Activated CD4-positive, alpha-beta T cell treated with anti-CD3 and anti-CD28 coated beads, Interleukin-2, amount 50 U/mL, for 16 hours (primary cell): ENCODE data around the gene DDX49.
"Not testable (repeated sequence)": the region's sequence is repeated elsewhere in the genome, so short reads cannot be mapped to it uniquely, and the experiment has no call there.

Source experiments
- DNase-seq: peaks from one replicate; pipeline ENCODE4 v3.0.0-alpha.2; 2020

Gene DDX49

DNA sequence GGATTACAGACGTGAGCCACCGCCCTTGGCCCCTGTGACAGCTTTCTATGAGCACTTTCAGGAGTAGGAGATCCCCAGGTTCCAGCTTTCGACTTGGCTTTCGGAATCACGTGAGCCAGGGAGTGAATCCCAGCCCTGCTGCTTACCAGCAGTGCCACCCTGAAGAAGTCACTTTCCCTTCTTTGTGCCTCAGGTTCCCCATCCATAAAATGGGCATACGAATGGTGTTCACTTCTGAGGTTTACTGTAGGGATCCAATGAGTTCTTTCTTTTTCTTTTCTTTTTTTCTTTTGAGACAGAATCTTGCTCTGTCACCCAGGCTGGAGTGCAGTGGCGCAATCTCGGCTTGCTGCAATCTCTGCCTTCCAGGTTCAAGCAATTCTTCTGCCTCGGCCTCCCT is 25.8 kb downstream of the DDX49 start:
- no peak for DNase-seq

DNA sequence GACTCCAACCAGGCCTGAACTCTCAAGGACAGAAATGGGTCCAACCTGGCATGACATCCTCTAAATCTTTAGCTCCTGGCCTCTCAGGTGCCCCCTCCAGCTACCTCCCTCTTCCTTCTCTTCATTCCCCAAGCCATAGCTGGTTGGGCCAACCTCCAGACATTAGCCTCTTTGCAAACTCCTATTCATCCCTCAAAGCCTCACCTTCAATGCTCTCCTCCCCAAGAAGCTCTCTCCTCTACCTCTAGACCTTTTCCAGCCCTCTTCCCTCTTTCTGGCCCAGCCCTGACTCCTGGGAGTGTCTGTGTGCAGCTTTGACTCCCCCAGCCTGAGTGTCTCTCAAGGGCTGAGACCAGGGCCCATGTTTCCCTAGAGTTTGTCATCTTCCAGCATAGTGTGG is 26.8 kb downstream of the DDX49 start:
- DNase-seq: no peak

DNA sequence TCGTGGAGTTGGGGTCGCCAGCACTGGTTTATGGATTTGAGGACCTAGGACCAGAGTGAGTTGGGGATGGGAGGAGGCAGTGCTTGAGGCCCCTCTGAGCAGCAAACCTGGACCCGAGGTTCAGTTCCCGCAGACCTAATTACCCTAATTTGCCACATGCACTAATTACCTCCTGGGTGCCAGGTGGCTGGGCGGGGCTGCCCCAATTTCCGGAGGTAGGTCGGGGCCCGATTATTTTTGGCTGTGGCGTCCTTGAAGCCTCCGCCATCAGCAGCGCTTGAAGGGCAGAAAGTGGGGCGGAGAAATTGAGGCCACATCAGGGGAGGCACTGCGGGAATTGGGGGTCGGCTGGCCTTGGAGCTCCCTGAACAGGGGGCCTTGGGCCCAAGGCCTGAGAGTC is 27.4 kb downstream of the DDX49 start:
- DNase-seq: no peak

DNA sequence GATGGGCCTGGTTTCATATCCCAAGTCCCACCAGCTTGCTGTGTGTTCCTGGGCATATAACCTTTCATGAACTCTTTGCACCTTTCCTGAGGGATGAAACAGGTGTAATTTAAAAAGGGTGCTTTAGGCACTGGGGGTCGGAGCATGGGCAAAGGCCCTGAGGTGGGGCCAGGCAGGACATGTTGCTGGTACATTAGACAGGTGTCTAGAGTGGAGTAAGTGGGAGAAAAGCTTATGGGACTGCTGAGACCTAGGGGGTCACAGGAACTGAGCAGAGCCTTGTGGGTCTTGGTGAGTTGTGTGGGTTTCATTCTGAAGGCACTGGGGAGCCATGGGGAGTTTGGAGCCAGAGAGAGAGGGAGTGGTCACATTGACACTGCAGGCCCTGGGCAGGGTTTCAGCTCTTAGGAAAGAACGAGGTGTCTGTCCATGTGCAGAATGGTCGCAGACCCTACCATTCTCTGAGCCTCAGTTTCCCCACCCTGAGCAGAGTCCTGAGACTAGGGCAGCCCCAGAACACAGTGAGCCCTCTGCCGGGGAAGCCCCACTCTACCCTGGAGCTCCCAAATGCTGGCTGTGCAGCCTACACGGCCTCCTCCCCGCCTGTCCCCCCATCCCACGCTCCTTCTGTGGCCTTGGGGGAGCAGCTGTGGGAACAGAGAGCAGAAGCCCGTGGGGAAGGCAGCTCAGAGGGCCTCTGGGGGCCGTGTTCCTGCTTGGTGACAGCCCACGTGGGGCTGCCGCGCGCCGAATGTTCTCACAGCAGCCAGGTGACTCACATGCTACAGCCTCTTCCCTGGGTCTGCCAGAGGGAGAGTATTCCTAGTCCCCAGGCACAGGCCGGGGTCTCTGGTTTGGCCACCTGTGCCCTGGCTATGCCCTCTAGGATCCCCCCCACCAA is 28.8 kb downstream of the DDX49 start:
- DNase-seq: no peak

DNA sequence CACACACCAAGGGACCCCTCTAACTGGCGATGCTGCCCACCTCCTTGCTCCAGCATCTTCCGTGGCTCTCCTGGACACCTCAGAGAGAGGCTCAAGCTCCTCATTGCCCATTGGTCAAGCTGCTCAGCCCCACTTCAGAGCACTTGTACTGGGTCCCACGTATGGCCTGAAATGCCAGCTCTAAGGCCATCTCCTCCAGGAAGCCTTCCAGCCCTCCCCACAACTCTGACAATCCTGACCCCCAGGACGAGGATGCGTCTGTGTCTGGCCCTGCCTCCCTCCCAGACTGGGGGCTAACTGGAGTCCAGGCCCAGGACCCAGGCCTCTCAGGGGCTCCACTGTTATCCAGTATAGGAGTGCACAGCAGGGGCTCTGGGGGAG is 29.5 kb downstream of the DDX49 start:
- no peak for DNase-seq

DNA sequence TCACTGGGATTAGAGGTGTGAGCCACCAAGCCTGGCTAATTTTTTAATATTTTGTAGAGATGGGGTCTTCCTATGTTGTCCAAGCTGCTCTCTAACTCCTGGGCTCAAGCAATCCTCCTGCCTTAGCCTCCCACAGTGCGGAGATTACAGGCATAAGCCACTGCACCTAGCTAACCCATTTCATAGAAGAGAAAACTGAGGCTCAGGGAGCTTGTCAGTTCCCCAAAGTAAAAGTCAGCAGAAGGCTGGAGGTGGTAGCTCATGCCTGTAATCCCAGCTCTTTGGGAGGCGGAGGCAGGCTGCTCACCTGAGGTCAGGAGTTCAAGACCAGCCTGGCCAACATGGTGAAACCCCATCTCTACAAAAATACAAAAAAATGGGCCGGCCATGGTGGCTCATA is 30.3 kb downstream of the DDX49 start:
- no peak for DNase-seq

DNA sequence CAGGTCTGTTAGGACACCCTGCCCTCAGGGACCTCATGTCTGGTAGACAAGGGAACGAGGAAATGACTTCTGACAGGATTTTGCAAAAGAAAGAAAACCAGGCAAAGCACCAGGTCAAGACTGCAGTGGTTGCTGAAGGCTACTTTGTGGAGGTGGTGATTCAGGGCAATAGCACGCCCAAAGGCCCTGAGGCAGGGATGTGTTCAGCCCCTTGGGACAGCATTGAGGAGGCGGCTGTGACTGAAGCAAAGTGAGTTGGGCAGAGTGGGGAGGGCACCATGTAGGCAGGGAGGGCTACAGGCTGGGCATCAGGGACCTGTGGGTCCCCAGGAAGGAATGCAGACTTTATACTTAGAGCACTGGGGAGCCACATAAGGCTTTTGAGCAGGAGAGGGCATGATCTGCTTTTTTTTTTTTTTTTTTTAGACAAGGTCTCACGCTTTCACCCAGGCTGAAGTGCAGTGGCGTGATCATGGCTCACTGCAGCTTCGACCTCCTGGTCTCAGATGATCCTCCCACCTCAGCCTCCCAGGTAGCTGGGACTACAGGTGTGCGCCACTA is 32.3 kb downstream of the DDX49 start:
- no peak for DNase-seq

DNA sequence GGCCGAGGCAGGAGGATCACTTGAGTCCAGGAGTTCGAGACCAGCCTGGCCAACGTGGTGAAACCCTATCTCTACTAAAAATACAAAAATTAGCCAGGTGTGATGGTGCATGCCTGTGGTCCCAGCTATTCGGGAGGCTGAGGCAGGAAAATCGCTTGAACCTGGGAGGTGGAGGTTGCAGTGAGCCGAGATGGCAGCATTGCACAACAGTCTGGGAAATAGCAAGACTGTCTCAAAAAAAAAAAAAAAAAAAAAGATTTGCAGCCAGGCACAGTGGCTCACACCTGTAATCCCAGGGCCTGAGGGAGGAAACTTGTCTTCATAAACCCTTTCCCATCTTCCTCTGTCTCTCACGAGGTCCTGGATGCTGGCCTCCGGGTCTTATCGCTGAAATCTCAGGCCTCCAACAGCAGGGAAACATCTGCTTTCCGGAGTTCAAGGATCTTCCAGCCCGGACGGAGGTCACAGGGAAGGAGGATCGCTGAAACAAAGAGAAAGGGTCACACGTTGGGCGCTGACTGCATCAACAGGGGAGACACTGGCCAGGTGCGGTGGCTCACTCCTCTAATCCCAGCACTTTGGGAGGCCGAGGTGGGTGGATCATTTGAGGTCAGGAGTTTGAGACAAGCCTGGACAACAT is 33.0 kb downstream of the DDX49 start:
- DNase-seq: not testable (repeated sequence)

DNA sequence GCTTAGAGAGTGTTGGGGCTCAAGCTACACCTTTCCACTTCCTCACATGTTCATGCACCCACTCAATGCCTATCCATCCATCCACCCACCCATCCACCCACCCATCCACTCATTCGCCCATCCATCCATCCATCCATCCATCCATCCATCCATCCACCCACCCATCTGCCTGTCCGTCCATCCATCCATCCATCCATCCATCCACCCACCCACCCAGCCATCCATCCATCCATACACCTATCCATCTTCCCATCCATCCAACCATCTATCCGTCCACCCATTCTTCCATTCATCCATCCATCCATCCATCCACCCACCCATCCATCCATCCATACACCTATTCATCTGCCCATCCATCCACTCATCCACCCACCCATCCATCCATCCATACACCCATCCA is 34.6 kb downstream of the DDX49 start:
- no peak for DNase-seq

DNA sequence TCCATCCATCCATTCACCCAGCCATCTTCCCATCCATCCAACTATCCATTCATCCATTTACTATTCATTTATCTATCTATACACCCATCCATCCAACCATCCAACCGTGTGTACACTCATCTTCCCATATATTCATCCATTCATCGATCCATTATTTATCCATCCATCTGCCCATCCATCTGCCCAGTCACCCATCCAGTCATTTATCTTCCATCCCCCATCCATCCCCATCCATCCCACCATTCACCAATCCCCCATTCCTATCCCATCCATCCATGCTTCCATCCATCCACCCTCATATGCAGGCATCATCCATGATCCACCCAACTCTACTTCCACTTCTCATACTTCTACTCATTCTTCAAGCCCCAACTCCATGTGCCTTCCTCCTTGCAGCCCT is 35.5 kb downstream of the DDX49 start:
- no peak for DNase-seq

DNA sequence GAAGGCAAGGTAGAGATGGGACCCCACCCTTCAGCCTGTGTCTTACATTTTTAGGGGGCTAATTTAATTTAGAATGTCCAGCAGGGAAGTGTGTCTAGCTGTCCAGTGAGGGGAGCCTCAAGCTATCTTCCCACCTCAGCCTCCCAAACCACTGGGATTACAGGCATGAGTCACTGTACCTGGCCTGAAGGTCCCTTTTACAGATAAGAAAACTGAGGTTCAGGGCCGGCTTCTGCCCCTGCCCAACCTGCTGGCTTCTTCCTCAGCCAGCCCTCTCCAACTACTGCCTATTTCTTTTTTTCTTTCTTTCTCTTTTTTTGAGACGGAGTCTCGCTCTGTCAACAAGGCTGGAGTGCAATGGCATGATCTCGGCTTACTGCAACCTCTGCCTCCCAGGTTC is 40.9 kb downstream of the DDX49 start:
- no peak for DNase-seq

DNA sequence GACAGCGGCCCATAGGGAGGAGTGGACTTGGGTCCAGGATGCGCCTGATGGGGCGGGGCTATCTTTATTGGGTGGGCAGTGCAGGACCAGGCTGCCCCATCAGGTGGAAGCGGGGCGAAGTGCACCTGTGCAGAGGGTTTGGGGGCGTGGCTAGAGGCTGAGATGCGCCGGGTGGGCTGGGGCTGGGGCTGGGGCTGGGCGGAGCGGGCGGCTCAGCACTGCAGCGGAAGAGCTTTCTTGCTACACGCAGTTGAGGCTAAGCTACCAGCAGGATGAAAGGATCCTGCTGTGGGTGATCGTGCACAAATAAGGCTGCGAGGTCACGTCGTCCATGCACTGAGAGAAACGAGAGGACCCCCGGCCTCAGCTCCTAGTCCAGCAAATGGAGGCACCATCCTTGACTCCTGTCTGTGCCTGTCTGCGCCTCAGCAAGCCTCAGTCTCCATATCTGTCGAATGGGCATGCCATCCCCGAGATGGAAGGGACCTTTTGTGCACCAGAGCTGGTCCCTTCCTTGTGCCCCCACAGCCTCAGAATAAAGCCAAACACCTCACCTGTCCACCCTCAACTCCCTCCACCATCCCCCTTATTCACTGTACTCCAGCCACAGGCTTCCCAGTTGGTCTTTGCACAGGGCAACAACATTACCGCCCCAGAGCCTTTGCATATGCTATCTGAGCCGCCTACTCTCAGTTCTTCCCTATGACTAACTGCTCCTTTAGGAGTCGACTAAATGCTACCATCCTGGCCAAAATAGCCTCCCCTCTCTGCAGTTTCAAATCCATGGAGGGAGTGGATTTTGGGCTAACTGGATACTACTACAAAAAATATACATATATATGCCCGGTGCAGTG is 42.5 kb downstream of the DDX49 start:
- no peak for DNase-seq

DNA sequence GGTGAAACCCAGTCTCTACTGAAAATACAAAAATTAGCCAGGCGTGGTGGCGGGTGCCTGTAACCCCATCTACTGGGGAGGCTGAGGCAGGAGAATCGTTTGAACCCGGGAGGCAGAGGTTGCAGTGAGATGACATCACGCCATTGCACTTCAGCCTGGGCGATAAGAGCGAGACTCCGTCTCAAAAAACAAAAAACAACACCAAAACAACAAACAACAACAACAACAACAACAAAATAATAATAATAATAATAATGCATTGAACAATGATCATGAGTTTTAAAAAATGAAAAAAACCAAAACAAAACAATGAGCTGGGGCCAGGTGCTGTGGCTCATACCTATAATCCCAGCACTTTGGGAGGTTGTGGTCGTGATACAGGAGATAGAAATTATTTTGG is 44.6 kb downstream of the DDX49 start:
- no peak for DNase-seq

DNA sequence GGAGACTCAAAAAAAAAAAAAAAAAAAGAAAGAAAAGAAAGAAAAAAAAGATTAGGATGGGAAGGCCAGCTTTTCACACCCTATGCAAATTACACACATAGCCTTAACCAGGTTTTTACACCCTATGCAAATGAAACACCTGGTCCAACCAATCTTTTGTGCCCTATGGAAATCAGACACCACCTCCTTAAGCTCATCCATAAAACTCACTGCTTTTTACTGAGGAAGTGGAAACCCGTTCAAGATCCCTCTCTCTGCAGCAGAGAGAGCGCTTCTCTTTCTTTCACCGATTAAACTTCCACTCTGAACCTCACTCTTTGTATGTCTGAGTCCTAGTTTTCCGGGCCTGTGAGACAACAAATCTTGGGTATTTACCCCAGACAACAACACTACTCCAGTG is 46.8 kb downstream of the DDX49 start:
- DNase-seq: no peak

DNA sequence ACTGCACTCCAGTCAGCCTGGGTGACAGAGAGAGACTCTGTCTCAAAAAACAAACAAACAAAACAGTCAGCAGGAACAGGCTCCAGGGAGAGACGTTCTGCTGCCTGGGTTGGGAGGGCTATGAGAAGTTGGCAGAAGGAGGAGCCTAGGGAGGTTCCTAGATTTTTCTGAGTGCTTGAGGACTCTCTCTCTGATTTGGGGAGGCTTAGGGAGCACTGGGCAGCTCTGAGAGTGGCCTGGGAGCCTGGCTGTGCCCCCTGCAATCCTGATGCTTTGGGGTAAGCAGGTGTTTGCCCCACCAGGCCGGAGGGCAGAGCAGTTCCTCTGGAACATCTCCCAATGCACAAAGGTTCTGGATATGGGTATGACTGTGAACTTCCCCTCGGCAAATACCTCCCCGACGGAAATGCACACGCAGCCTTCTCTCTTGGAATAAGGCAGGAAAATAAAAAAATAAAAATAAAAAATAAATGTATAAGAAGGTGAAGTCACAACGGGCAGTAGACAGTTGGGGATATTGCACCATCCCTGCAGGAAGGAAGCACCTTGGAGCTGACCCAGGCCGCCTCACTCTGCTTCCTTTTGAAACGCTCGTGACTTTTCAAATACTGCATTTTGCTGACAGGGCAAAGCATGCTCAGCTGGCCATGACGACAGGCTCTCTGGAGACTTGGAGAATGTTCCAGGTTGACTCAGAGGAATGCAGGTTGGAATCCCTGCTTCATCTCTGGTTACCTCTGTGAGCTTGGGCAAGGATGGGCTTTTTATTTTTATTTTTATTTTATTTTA is 48.0 kb downstream of the DDX49 start:
- DNase-seq: no peak

DNA sequence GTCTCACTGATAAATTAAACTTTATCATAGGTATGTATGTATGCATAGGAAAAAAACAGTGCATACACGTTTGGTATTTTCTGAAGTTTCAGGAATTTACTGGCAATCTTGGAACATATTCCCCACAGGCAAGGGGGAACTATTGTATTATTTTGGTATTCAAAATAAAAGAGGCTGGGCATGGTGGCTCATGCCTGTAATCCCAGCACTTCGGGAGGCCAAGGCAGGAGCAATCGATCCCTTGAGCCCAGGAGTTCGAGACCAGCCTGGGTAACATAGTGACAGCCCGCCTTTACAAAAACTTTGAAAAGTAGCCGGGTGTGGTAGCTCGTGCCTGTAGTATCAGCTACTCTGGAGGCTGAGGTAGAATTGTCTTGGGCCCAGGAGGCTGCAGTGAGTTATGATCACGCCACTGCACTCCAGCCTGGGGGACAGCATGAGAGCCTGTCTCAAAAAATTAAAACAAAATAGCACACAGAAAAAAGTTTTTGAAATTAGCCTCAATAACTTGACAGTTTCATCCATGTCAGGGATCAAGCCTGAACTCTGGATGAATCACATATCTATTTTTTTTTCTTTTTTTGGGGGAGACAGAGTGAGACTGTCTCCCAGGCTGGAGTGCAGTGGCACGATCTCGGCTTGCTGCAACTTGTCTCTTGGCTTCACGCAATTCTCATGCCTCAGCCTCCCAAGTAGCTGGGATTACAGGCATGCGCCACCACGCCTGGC is 50.6 kb downstream of the DDX49 start:
- no peak for DNase-seq

DNA sequence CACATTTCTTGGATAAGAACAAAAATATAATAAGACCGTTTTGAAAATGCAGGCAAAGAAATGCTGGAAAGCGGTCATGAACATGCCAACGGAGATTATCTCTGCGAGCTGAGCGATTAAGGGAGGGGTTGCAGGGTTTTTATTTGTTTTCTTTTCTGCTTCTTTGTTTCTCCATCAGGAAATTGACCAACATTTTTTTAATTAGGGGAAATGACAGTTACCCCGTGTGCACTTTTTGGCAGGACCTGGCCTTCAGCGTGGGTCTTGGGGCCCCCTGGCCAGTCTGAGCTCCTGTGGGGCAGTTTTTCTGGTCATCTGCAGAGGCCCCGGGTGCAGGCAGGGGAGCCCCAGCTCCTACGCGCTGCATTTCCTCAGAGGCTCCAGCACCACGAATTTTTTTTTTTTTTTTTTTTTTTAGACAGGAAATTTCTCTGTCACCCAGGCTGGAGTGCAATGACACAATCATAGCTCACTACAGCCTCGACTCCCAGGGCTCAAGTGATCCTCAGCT is 52.8 kb downstream of the DDX49 start:
- DNase-seq: no peak

DNA sequence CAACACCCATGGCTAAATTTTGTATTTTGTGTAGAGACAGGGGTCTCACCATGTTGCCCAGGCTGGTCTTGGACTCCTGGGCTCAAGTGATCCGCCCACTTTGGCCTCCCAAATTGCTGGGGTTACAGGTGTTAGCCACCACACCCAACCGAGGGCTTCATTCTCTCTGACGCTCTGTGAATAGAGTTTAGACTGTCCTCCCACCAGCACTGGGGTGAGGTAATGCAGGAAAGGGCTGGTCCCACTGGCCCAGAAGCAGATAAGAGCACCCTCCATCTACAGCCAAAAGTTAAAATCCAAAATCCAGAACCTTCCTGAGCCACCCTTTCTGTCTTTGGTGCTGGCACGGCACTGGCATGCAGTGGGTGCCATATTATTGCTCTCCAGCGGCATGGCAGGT is 53.3 kb downstream of the DDX49 start:
- no peak for DNase-seq

DNA sequence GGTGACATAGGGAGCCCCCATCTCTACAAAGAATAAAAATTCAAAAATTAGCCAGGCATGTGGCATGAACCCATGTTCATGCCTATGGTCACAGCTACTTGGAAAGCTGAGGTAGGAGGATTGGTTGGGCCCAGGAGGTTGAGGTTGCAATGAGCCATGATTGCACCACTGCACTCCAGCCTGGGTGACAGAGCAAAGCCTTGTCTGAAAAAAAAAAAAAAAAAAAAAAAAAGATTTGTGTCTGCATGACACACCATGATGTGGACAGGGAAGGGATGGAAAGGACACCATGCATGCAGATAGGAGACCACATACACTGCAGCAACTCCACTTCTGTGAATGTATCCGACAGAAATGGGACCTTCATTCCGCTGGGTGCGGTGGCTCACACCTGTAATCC is 55.5 kb downstream of the DDX49 start:
- no peak for DNase-seq

DNA sequence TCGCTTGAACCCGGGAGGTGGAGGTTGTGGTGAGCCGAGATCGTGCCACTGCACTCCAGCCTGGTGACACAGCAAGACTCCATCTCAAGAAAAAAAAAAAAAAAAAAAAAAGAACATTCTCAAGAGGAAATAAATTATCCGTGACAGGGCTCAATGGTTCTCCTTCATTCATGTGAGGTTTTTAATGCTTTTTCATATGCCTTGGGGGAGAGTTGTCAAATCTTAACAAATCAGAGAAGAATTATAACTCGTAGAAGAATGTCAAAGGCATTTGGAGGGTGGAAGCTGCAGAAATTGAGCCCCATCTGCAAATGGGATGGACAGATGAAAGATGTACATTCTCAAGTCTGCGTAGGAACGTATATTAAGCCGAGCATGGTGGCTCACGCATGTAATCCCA is 56.4 kb downstream of the DDX49 start:
- DNase-seq: no peak
